ENCODE data around the gene NPLOC4.

Gene NPLOC4

GRCh38 chr17:81609541-81610311, 27.2 kb downstream of the NPLOC4 start:
- Histone ChIP-seq H3K4me3 (ENCODE audit: insufficient read depth, low read depth, low read length, poor library complexity, severe bottlenecking) (no peak overlapping the region), H3K9me3 (ENCODE audit: control insufficient read depth, low read length) (no peaks in the 10 kb centered on the region), H3K27me3 (replicated peaks; ENCODE audit: control insufficient read depth, insufficient read depth, low read length, poor library complexity, severe bottlenecking) (no peaks in the 10 kb centered on the region), H3K4me1 (ENCODE audit: control insufficient read depth, insufficient read depth, low read length, poor library complexity, severe bottlenecking) (no peaks in the 10 kb centered on the region), H3K27ac (ENCODE audit: insufficient read depth, low read length, poor library complexity, severe bottlenecking) (no peak overlapping the region), H3K36me3 (ENCODE audit: control insufficient read depth, insufficient read depth, low read length) (peaks cover 60% of the 10 kb centered on the region)
- DNase-seq: no peak

GRCh38 chr17:81608605-81609004, 28.3 kb downstream of the NPLOC4 start:
- Histone ChIP-seq H3K4me3 (ENCODE audit: insufficient read depth, low read depth, low read length, poor library complexity, severe bottlenecking) (no peak overlapping the region), H3K36me3 (ENCODE audit: control insufficient read depth, insufficient read depth, low read length) (peaks cover 70% of the 10 kb centered on the region), H3K9me3 (ENCODE audit: control insufficient read depth, low read length) (no peaks in the 10 kb centered on the region), H3K27me3 (replicated peaks; ENCODE audit: control insufficient read depth, insufficient read depth, low read length, poor library complexity, severe bottlenecking) (no peaks in the 10 kb centered on the region), H3K4me1 (ENCODE audit: control insufficient read depth, insufficient read depth, low read length, poor library complexity, severe bottlenecking) (no peaks in the 10 kb centered on the region), H3K27ac (ENCODE audit: insufficient read depth, low read length, poor library complexity, severe bottlenecking) (no peak overlapping the region)
- DNase-seq: no peak

GRCh38 chr17:81608082-81608481, 28.8 kb downstream of the NPLOC4 start:
- no peak overlapping the region for H3K4me3 ChIP-seq (ENCODE audit: insufficient read depth, low read depth, low read length, poor library complexity, severe bottlenecking)
- no peak overlapping the region for H3K27ac ChIP-seq (ENCODE audit: insufficient read depth, low read length, poor library complexity, severe bottlenecking)
- peaks cover 69% of the 10 kb centered on the region for H3K36me3 ChIP-seq (ENCODE audit: control insufficient read depth, insufficient read depth, low read length)
- H3K4me1 ChIP-seq (ENCODE audit: control insufficient read depth, insufficient read depth, low read length, poor library complexity, severe bottlenecking): no peaks in the 10 kb centered on the region
- no peaks in the 10 kb centered on the region for H3K27me3 ChIP-seq (replicated peaks; ENCODE audit: control insufficient read depth, insufficient read depth, low read length, poor library complexity, severe bottlenecking)
- no peak for DNase-seq
- H3K9me3 ChIP-seq (ENCODE audit: control insufficient read depth, low read length): no peaks in the 10 kb centered on the region

GRCh38 chr17:81607431-81607830, 29.5 kb downstream of the NPLOC4 start:
- no peaks in the 10 kb centered on the region for H3K4me1 ChIP-seq (ENCODE audit: control insufficient read depth, insufficient read depth, low read length, poor library complexity, severe bottlenecking)
- DNase-seq: no peak
- H3K27ac ChIP-seq (ENCODE audit: insufficient read depth, low read length, poor library complexity, severe bottlenecking): no peak overlapping the region
- no peaks in the 10 kb centered on the region for H3K27me3 ChIP-seq (replicated peaks; ENCODE audit: control insufficient read depth, insufficient read depth, low read length, poor library complexity, severe bottlenecking)
- peaks cover 66% of the 10 kb centered on the region for H3K36me3 ChIP-seq (ENCODE audit: control insufficient read depth, insufficient read depth, low read length)
- no peak overlapping the region for H3K4me3 ChIP-seq (ENCODE audit: insufficient read depth, low read depth, low read length, poor library complexity, severe bottlenecking)
- H3K9me3 ChIP-seq (ENCODE audit: control insufficient read depth, low read length): no peaks in the 10 kb centered on the region

GRCh38 chr17:81603846-81604610, 32.9 kb downstream of the NPLOC4 start:
- H3K4me1 ChIP-seq (ENCODE audit: control insufficient read depth, insufficient read depth, low read length, poor library complexity, severe bottlenecking): no peaks in the 10 kb centered on the region
- peaks cover 61% of the 10 kb centered on the region for H3K36me3 ChIP-seq (ENCODE audit: control insufficient read depth, insufficient read depth, low read length)
- H3K27ac ChIP-seq (ENCODE audit: insufficient read depth, low read length, poor library complexity, severe bottlenecking): no peak overlapping the region
- DNase-seq: no peak
- H3K9me3 ChIP-seq (ENCODE audit: control insufficient read depth, low read length): no peaks in the 10 kb centered on the region
- H3K27me3 ChIP-seq (replicated peaks; ENCODE audit: control insufficient read depth, insufficient read depth, low read length, poor library complexity, severe bottlenecking): no peaks in the 10 kb centered on the region
- H3K4me3 ChIP-seq (ENCODE audit: insufficient read depth, low read depth, low read length, poor library complexity, severe bottlenecking): no peak overlapping the region

- peak in 2 of 3 donors; percentile 4 to 17 for DNase-seq
- peaks cover 54% of the 10 kb centered on the region for H3K36me3 ChIP-seq (ENCODE audit: control insufficient read depth, insufficient read depth, low read length)
- H3K27me3 ChIP-seq (replicated peaks; ENCODE audit: control insufficient read depth, insufficient read depth, low read length, poor library complexity, severe bottlenecking): no peaks in the 10 kb centered on the region
- H3K9me3 ChIP-seq (ENCODE audit: control insufficient read depth, low read length): no peaks in the 10 kb centered on the region
- H3K4me1 ChIP-seq (ENCODE audit: control insufficient read depth, insufficient read depth, low read length, poor library complexity, severe bottlenecking): no peaks in the 10 kb centered on the region
- H3K27ac ChIP-seq (ENCODE audit: insufficient read depth, low read length, poor library complexity, severe bottlenecking): no peak overlapping the region
- no peak overlapping the region for H3K4me3 ChIP-seq (ENCODE audit: insufficient read depth, low read depth, low read length, poor library complexity, severe bottlenecking)
These were observed 35.3 kb downstream of the NPLOC4 start for GRCh38 chr17:81601525-81602120.

GRCh38 chr17:81599719-81600486, 37.0 kb downstream of the NPLOC4 start:
- Histone ChIP-seq H3K36me3 (ENCODE audit: control insufficient read depth, insufficient read depth, low read length) (peaks cover 60% of the 10 kb centered on the region), H3K4me1 (ENCODE audit: control insufficient read depth, insufficient read depth, low read length, poor library complexity, severe bottlenecking) (no peaks in the 10 kb centered on the region), H3K9me3 (ENCODE audit: control insufficient read depth, low read length) (no peaks in the 10 kb centered on the region), H3K27me3 (replicated peaks; ENCODE audit: control insufficient read depth, insufficient read depth, low read length, poor library complexity, severe bottlenecking) (no peaks in the 10 kb centered on the region), H3K4me3 (ENCODE audit: insufficient read depth, low read depth, low read length, poor library complexity, severe bottlenecking) (no peak overlapping the region), H3K27ac (ENCODE audit: insufficient read depth, low read length, poor library complexity, severe bottlenecking) (no peak overlapping the region)
- DNase-seq: no peak

- peaks cover 69% of the 10 kb centered on the region for H3K36me3 ChIP-seq (ENCODE audit: control insufficient read depth, insufficient read depth, low read length)
- no peaks in the 10 kb centered on the region for H3K4me1 ChIP-seq (ENCODE audit: control insufficient read depth, insufficient read depth, low read length, poor library complexity, severe bottlenecking)
- no peak for DNase-seq
- no peaks in the 10 kb centered on the region for H3K9me3 ChIP-seq (ENCODE audit: control insufficient read depth, low read length)
- H3K27me3 ChIP-seq (replicated peaks; ENCODE audit: control insufficient read depth, insufficient read depth, low read length, poor library complexity, severe bottlenecking): no peaks in the 10 kb centered on the region
- H3K4me3 ChIP-seq (ENCODE audit: insufficient read depth, low read depth, low read length, poor library complexity, severe bottlenecking): no peak overlapping the region
- H3K27ac ChIP-seq (ENCODE audit: insufficient read depth, low read length, poor library complexity, severe bottlenecking): no peak overlapping the region
These were observed 43.6 kb downstream of the NPLOC4 start for GRCh38 chr17:81593105-81593871.

GRCh38 chr17:81591971-81592370, 44.9 kb downstream of the NPLOC4 start:
- H3K36me3 ChIP-seq (ENCODE audit: control insufficient read depth, insufficient read depth, low read length): peaks cover 69% of the 10 kb centered on the region
- H3K27ac ChIP-seq (ENCODE audit: insufficient read depth, low read length, poor library complexity, severe bottlenecking): no peak overlapping the region
- DNase-seq: no peak

More at GRCh38 chr17:81591971-81592370, 44.9 kb downstream of the NPLOC4 start:
- no peaks in the 10 kb centered on the region for H3K4me1 ChIP-seq (ENCODE audit: control insufficient read depth, insufficient read depth, low read length, poor library complexity, severe bottlenecking)
- no peaks in the 10 kb centered on the region for H3K9me3 ChIP-seq (ENCODE audit: control insufficient read depth, low read length)
- H3K27me3 ChIP-seq (replicated peaks; ENCODE audit: control insufficient read depth, insufficient read depth, low read length, poor library complexity, severe bottlenecking): no peaks in the 10 kb centered on the region
- H3K4me3 ChIP-seq (ENCODE audit: insufficient read depth, low read depth, low read length, poor library complexity, severe bottlenecking): no peak overlapping the region

Measured in effector memory CD4-positive, alpha-beta T cell (primary cell).